ENCODE results near the gene ENC1. TPM values are rescaled to one million over a fixed set of nuclear protein-coding genes. Genes with fewer than 3 reads are reported as not detected.

Gene ENC1
- polyA plus RNA-seq, 3 donors, result 6.9 to 9.9 (median 9.6) TPM

- 18% methylated on average over 5 of the region's 6 CpGs for WGBS (ENCODE audit: insufficient coverage)
- Mint-ChIP-seq H3K4me3 (no peak overlapping the region), H3K27me3 (ENCODE audit: low read depth in 3 of 3) (peaks cover 0 to 1% (median 0%) of the 10 kb centered on the region in 3 donors), H3K4me1 (peaks cover 19% of the 10 kb centered on the region), H3K36me3 (no peaks in the 10 kb centered on the region), H3K9me3 (peaks cover 0 to 6% (median 0%) of the 10 kb centered on the region in 7 donors), H3K27ac (no peak overlapping the region)
- H2AFZ ChIP-seq (ENCODE audit: insufficient read depth, low read depth, low read length, poor library complexity, severe bottlenecking), result peak overlapping the region; percentile 47
- peaks cover 10 to 13% of the 10 kb centered on the region in 2 donors for H3K4me1 ChIP-seq (ENCODE audit: control insufficient read depth in 1 of 2, insufficient read depth in 2 of 2, low read length in 2 of 2)
- H3K9ac ChIP-seq (ENCODE audit: insufficient read depth, low read length, poor library complexity, severe bottlenecking), result no peak overlapping the region
- H3K4me2 ChIP-seq (replicated peaks; ENCODE audit: extremely low read depth, low read length, poor library complexity, severe bottlenecking), result no peak overlapping the region
- H3K36me3 ChIP-seq (replicated peaks in 1 of 2; ENCODE audit: control insufficient read depth in 1 of 2, insufficient read depth in 2 of 2, low read length in 2 of 2), result no peaks in the 10 kb centered on the region
- peak; percentile 80 for TF ChIP-seq CTCF (IDR thresholded peaks at IDR 0.05)
- no peaks in the 10 kb centered on the region for H3K27me3 ChIP-seq (ENCODE audit: control insufficient read depth in 2 of 2, insufficient read depth in 2 of 2, low read length in 2 of 2)
- no peak overlapping the region for H3K27ac ChIP-seq (ENCODE audit: low read depth in 1 of 2, low read length in 2 of 2)
- H3K79me2 ChIP-seq (ENCODE audit: insufficient read depth, low read length), result no peaks in the 10 kb centered on the region
- intact Hi-C loops (cut with micrococcal nuclease), result loop anchor here in 1 of 2 donors (1.0 to 10.0 kb wide), 2 partner anchors 374 to 747 kb away; no protein-coding TSS in a partner anchor
- H3K9me3 ChIP-seq (replicated peaks in 1 of 2; ENCODE audit: control insufficient read depth in 1 of 2, insufficient read depth in 1 of 2, low read length in 2 of 2), result no peaks in the 10 kb centered on the region
- DNase-seq, result peak; percentile 49 to 68 (median 59)
- no peak overlapping the region for H3K4me3 ChIP-seq (replicated peaks in 1 of 3; ENCODE audit: low read depth in 2 of 3, low read length in 3 of 3)
- H4K20me1 ChIP-seq (ENCODE audit: insufficient read depth, low read length), result no peaks in the 10 kb centered on the region
Measured at GRCh38 chr5:74648835-74649293, 8.3 kb upstream of the ENC1 start.

- Histone ChIP-seq H3K79me2 (ENCODE audit: insufficient read depth, low read length) (no peaks in the 10 kb centered on the region), H3K27ac (ENCODE audit: low read depth in 1 of 2, low read length in 2 of 2) (no peak overlapping the region), H3K4me3 (replicated peaks in 1 of 3; ENCODE audit: low read depth in 2 of 3, low read length in 3 of 3) (no peak overlapping the region), H3K9me3 (replicated peaks in 1 of 2; ENCODE audit: control insufficient read depth in 1 of 2, insufficient read depth in 1 of 2, low read length in 2 of 2) (no peaks in the 10 kb centered on the region), H3K36me3 (replicated peaks in 1 of 2; ENCODE audit: control insufficient read depth in 1 of 2, insufficient read depth in 2 of 2, low read length in 2 of 2) (no peaks in the 10 kb centered on the region), H4K20me1 (ENCODE audit: insufficient read depth, low read length) (no peaks in the 10 kb centered on the region), H3K4me1 (ENCODE audit: control insufficient read depth in 1 of 2, insufficient read depth in 2 of 2, low read length in 2 of 2) (peaks cover 27 to 31% of the 10 kb centered on the region in 2 donors), H2AFZ (ENCODE audit: insufficient read depth, low read depth, low read length, poor library complexity, severe bottlenecking) (no peak overlapping the region), H3K9ac (ENCODE audit: insufficient read depth, low read length, poor library complexity, severe bottlenecking) (no peak overlapping the region), H3K4me2 (replicated peaks; ENCODE audit: extremely low read depth, low read length, poor library complexity, severe bottlenecking) (no peak overlapping the region), H3K27me3 (ENCODE audit: control insufficient read depth in 2 of 2, insufficient read depth in 2 of 2, low read length in 2 of 2) (no peaks in the 10 kb centered on the region)
- intact Hi-C loops (cut with micrococcal nuclease), result loop anchor here (2.0 to 10.0 kb wide), 2 partner anchors 372 to 744 kb away; no protein-coding TSS in a partner anchor
- peak overlapping the region in 1 of 7 donors; percentile 13 for H3K27ac Mint-ChIP-seq
- no peaks in the 10 kb centered on the region for H3K36me3 Mint-ChIP-seq
- H3K9me3 Mint-ChIP-seq, result peaks cover 0 to 6% (median 0%) of the 10 kb centered on the region in 7 donors
- TF ChIP-seq CTCF (IDR thresholded peaks at IDR 0.05), result no peak
- H3K4me1 Mint-ChIP-seq, result peaks cover 37% of the 10 kb centered on the region
- no peak overlapping the region for H3K4me3 Mint-ChIP-seq
- H3K27me3 Mint-ChIP-seq (ENCODE audit: low read depth in 3 of 3), result peaks cover 0 to 3% (median 1%) of the 10 kb centered on the region in 3 donors
- 100% methylated on average over 1 of the region's 1 CpG for WGBS (ENCODE audit: insufficient coverage)
- DNase-seq, result no peak
Measured at GRCh38 chr5:74647096-74647495, 6.6 kb upstream of the ENC1 start.
